Measurements from ENCODE around the gene SDHA.
"Not testable (repeated sequence)": the region's sequence is repeated elsewhere in the genome, so short reads cannot be mapped to it uniquely, and the experiment has no call there.

Gene SDHA

GRCh38 chr5:198516-199196 lies 19.5 kb upstream of the SDHA start:
- DNase-seq = no peak

DNA sequence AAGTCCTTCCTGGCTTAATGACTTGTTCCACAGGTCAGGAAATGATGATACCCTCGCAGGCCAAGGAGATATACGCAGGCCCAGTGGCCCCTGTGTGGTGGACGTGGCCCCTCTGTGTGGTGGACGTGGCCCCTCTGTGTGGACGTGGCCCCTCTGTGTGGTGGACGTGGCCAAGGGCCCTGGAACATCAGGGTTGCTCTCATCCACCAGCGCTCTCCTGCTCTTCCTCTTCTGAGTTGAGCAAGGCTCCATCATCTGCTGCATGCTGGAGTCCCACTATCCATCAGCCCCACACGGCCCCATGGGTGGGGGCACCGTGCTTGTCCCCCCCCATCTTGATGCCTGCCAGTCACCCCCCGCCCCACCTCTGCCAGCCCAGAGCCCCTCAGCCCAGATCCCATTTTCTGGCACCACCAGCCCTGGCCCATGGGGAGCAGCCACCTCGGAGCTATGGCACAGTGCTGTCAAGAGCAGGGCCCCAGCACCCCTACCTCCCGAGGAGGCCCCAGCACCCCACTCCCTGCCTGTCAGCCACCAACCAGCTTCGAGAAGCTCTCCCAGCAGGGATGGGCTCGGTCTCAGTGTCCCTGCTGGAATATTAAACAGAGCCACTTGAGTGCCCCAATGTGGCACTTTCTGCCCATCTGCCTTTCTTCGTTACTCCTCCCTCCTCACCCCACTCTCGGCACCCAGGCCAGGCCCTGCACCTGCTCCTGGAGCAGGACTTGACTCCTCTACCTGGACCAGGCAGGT lies 18.7 kb upstream of the SDHA start:
- DNase-seq = no peak

DNA sequence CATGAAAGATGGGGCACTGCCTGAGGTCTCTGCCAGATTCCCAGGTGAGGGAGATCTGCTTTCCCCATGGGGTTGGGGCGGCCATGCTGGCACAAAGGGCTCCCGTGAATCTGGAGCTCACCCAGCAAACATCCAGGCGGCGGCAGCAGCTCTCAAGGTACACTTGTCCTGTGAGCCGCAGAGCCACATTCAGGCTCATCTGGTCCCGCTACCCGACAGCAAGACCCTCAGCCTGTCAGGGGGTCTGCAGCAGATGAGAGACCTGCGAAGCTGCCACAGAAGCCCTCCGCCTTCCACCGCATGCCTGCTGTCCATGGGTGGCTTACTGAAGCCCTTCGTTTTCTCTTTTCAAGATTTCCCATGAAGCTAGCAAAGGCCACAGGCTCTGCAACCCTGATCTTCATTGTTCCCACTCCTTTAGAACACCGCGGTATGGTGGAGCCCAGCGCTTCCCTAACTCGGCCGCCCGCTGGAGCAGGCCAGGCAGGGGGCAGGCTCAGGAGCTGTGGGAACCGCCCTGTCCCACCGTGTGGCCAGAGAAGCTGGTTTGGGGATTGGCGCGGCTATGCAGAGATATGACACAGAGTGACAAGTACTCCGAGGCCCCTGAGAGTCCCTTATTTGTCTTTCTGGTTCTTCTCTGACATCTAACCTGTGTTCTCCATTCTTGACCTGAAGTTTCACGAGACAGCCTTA lies 18.0 kb upstream of the SDHA start:
- no peak for DNase-seq

- DNase-seq = no peak
These were observed 17.1 kb upstream of the SDHA start for GRCh38 chr5:200985-201384.

GRCh38 chr5:201672-202071 lies 16.4 kb upstream of the SDHA start:
- DNase-seq = no peak

GRCh38 chr5:203246-203930 lies 14.7 kb upstream of the SDHA start:
- DNase-seq = no peak

GRCh38 chr5:204001-204400 lies 14.1 kb upstream of the SDHA start:
- no peak for DNase-seq

- no peak for DNase-seq
These were observed 13.7 kb upstream of the SDHA start for GRCh38 chr5:204462-204861.

GRCh38 chr5:204966-205670 lies 13.0 kb upstream of the SDHA start:
- DNase-seq = no peak

DNA sequence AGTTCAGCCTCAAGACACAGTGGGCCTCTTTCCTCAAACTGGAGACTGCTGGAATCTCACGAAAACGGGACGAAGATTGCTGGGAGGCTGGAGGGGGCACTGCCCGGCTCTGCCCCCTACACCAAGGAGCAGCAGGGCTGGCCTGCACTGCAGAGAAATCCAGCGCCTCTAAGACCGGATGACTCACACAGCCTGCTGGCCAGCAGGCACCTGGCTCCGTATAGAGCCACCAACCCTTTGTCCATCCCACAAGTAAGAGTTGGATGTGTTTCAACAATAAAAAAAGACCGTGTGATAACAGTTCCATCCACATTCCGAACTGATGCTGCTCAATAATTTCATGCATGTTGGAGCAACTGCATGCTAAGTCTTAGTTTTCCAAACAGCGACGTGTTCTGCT lies 11.7 kb upstream of the SDHA start:
- no peak for DNase-seq

DNA sequence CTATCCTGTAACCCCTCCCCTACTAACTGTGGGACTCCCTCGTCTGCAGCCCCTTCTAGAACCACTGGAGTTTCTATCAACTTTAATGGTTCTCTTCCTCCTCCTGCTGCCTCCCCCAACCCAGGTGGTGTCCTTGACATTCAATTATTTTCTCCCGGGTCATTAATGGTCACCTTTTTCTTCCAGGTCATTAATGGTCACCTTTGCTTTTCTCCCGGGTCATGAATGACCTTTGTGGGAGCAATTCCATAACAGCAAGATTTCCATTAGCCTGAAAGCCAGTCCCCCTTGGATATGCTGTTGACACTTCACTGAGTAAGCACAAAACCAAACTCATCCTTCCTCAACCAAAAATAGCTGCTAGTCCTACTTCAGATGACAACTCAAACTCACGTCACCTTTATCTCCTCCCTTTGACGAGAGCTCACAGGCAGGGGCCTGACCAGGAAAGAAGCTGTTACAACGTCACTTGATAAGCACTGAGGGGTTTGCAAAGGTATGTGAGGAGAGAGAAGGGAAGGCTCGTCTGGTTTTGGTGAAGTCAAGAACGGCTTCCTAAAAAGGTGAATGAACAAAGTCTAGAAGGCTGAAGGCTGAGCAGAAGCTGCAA lies 11.1 kb upstream of the SDHA start:
- no peak for DNase-seq

DNA sequence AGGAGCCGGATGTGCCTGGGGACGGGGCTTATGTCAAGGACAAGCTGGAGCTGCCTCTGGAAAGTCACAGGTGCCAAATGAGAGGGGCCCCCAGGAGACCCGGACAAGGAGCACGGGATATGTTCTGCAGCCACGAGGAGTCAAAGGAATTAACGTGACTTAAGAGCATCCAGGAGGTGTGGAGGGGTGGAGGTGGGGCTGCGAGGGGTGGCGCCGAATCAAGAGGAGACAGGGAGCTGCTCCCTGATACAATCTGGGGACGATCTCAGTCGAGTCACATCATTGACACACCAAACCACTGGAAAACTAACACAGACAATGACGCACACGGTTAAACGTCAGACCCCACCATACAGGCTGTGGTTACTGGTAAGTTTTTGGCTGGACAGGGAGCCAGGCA lies 10.5 kb upstream of the SDHA start:
- no peak for DNase-seq

DNA sequence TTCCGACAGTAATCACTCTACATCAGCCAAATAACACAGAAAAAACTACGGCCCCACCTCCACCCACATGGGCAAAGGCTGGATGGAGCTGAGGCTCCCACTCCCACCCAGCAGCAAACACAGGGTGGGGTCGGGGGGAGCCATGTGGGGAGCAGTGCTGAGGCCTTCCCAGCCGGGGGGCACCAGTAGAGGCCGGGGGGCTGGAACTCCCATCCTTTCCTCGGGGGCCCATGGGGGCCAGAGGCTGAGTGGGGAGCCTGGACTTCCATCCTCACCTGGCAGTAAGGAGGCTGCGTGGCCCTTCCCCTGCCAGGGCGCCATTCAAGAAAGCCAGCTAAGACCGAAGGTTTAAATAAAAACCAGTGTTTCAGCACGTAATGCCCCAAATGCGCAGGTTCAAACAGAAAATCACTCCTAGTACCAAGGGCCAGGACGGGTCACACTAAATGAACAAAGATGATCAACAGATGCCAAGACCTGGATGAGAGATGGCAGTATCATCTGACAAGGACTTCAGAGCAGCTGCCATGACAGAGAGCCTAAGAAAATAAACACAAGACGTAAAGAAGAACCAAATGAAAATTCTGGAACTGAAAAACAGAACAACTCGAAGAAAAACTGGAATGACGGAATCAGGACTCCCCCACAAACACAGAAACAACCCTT lies 9.5 kb upstream of the SDHA start:
- DNase-seq = no peak

DNA sequence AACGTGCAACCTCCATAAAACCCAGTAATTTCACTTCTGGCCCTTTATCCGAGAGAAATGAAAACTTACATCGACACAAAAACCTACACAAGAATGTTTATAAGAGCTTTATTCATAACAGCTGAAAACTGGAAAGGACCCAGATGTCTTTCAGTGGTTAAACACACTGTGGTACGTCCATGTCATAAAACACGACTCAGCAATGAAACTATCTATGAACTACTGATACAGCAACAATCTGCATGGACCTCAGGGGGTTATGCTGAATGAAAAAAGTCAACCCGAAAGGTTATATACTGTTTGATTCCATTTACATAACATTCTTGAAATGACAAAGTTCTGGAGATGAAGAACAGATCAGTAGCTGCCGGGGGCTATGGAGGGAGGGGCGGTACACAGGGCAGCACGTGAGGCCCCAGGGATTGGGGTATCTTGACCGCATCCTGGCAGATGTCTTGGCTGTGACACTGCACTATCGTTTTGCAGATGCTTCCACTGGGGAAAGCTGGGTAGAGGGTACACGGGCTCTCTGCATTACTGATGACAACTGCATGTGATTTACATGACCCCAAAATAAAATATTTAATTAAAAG lies 4.2 kb upstream of the SDHA start:
- no peak for DNase-seq

- DNase-seq = not testable (repeated sequence)
These were observed 2.9 kb upstream of the SDHA start for GRCh38 chr5:215256-215655.

GRCh38 chr5:216076-216475 lies 2.0 kb upstream of the SDHA start:
- not testable (repeated sequence) for DNase-seq

- peak; percentile 50 for DNase-seq
These were observed 554 bp downstream of the SDHA start for GRCh38 chr5:218457-219291.

- DNase-seq = peak; percentile 13
These were observed 1.3 kb downstream of the SDHA start for GRCh38 chr5:219460-219863.

DNA sequence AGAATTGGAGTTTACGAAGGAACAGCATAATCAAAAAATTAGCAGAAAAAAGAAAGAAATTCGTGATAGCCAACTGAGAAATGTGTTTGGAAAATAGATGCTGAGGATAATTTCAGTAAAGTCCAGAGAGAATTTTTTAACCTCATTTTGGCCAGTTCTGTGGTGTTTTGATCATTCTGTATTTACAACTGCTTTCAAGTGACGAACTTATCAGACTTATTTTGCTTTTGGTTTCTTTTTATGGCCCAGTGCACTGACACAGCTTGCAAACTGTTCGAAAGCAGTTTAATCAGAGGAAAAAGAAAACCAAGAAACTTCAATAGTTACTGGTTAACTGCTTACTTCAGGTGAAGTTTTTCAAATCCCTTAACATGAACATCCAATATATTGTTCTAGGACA lies 1.9 kb downstream of the SDHA start:
- no peak for DNase-seq

GRCh38 chr5:222951-223715 lies 5.0 kb downstream of the SDHA start:
- DNase-seq = not testable (repeated sequence)
